Karpas-422 (cell line): ENCODE results near the gene OPN4. TPM values are rescaled to one million over a fixed set of nuclear protein-coding genes. Genes with fewer than 3 reads are reported as not detected.

Experiments used
- DNase-seq: peaks from one replicate; pipeline ENCODE4 v3.0.0-alpha.2; 2015
- H2AFZ ChIP-seq: fragments of 200-600 bp; sonication (generic); 2 replicates; pipeline ENCODE4 v1.6.1; 2014; ENCODE audit warnings: antibody characterized with exemption, low read length, mixed read lengths
- H3K27ac ChIP-seq: fragments of 200-600 bp; sonication (generic); 2 replicates; pipeline ENCODE4 v1.5.1; 2014; ENCODE audit warnings: mild to moderate bottlenecking, low read length, moderate library complexity
- H3K27me3 ChIP-seq: fragments of 200-600 bp; sonication (generic); 2 replicates; pipeline ENCODE4 v1.6.1; 2014; ENCODE audit warnings: low read length, mixed read lengths
- H3K36me3 ChIP-seq: fragments of 200-600 bp; sonication (generic); 2 replicates; pipeline ENCODE4 v1.6.1; 2014; ENCODE audit warnings: low read length, mixed read lengths; ENCODE audit not compliant: insufficient read depth
- H3K4me1 ChIP-seq: fragments of 200-600 bp; sonication (generic); 2 replicates; pipeline ENCODE4 v1.6.1; 2014; ENCODE audit warnings: mild to moderate bottlenecking, low read length, mixed read lengths
- H3K4me2 ChIP-seq: fragments of 200-600 bp; sonication (generic); 2 replicates; pipeline ENCODE4 v1.6.1; 2014; ENCODE audit warnings: low read length, low read depth, mild to moderate bottlenecking; ENCODE audit not compliant: poor library complexity, severe bottlenecking
- H3K4me3 ChIP-seq: fragments of 200-600 bp; sonication (generic); 2 replicates; pipeline ENCODE4 v1.5.1; 2014; ENCODE audit warnings: mild to moderate bottlenecking, antibody characterized with exemption, low read length, mixed read lengths
- H3K79me2 ChIP-seq: fragments of 200-600 bp; sonication (generic); 2 replicates; pipeline ENCODE4 v1.6.1; 2014; ENCODE audit warnings: mild to moderate bottlenecking, low read length, mixed read lengths
- H3K9ac ChIP-seq: fragments of 200-600 bp; sonication (generic); 2 replicates; pipeline ENCODE4 v1.6.0; 2014; ENCODE audit warnings: low read length
- H3K9me2 ChIP-seq: fragments of 200-600 bp; sonication (generic), shearing (Covaris generic); replicated peaks from 2 replicates; pipeline ENCODE4 v1.6.0; 2014; ENCODE audit warnings: mild to moderate bottlenecking, low read length, moderate library complexity; ENCODE audit not compliant: insufficient read depth
- H3K9me3 ChIP-seq: fragments of 300-700, 200-600 bp; sonication (generic); 2 replicates; pipeline ENCODE4 v1.6.1; 2014; ENCODE audit warnings: low read length, mixed read lengths
- H4K20me1 ChIP-seq: fragments of 200-600 bp; sonication (generic); 2 replicates; pipeline ENCODE4 v1.6.1; 2014; ENCODE audit warnings: mild to moderate bottlenecking, antibody characterized with exemption, low read length, low read depth; ENCODE audit not compliant: insufficient read depth
- total RNA-seq: library from RNA; depleted of rRNA; stranded (reverse); fragments of >200 nt; shearing (Covaris generic); gene quantifications from 2 replicates; pipeline ENCODE4 v1.2.3, GENCODE V29; 2014; ENCODE audit warnings: low replicate concordance

The OPN4 gene
- total RNA-seq, 1 experiment from 2014 or later, result not detected

DNA sequence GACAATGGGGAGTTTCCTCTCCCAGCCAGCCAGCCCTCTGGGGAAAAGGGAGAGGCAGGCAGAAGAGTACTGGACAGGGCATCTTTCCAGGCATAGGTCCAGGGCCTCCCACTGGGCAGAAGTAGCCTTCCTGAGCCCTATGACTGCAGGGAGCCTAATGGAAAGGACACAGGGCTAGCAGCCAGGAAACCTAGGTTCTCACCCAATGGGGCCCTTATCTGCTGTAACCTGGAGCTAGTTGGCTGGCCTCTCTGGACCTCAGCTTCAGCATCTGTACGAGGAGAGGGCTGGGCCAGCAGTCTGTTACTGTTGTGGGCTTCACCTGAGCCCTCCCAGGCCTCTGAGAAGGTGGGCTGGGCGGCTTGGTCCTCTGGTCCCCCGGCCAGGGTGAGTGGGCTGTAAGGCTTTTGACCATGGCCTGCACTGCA lies 36.3 kb downstream of the OPN4 start:
- Histone ChIP-seq H3K9ac (no peak overlapping the region), H3K4me2 (no peak overlapping the region), H2AFZ (no peak overlapping the region), H3K9me2 (no peaks in the 10 kb centered on the region), H3K27ac (no peak overlapping the region), H3K27me3 (no peaks in the 10 kb centered on the region), H4K20me1 (no peaks in the 10 kb centered on the region), H3K9me3 (no peaks in the 10 kb centered on the region), H3K4me1 (0 out of 2 replicates have a peak, but pooled peaks cover 2% of the 10 kb centered on the region), H3K36me3 (no peaks in the 10 kb centered on the region), H3K79me2 (no peaks in the 10 kb centered on the region), H3K4me3 (no peak overlapping the region)
- no peak for DNase-seq

DNA sequence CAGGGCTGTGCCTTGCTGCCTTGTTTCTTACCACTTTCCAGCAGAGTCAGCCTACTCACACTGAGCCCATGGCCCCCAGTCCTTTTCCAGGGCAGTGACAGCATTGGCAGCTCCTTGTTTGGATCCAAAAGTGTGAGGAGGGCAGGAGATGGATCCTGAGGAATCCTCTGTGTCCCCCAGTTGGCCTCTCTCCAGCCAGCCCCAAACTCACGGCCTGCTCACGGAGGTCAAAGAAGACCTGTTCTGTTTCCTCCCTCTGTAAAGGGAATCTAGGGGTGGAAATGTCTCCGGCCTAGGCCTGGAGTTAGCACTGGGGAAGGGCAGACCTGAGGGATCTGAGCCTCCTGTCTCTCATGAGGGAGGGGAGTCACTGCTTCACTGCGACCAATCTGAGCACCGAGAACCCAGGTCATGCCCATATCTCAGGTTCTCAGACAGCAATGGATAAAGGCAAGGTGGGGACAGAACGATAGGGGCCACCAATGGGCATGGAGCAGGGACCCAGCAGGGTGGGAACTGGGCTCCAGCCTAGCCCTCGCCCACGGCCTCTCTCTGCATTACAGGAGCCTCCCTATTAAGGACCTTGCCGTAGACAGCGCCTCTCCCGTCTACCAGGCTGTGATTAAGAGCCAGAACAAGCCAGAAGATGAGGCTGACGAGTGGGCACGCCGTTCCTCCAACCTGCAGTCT lies 37.1 kb downstream of the OPN4 start:
- DNase-seq, result no peak
- no peak overlapping the region for H3K9ac ChIP-seq
- H3K27ac ChIP-seq, result no peak overlapping the region
- no peak overlapping the region for H3K4me2 ChIP-seq
- H3K9me2 ChIP-seq, result no peaks in the 10 kb centered on the region
- no peaks in the 10 kb centered on the region for H3K9me3 ChIP-seq
- H3K4me3 ChIP-seq, result no peak overlapping the region
- 0 out of 2 replicates have a peak, but pooled peaks cover 2% of the 10 kb centered on the region for H3K4me1 ChIP-seq
- H3K79me2 ChIP-seq, result no peaks in the 10 kb centered on the region
- no peaks in the 10 kb centered on the region for H3K36me3 ChIP-seq
- no peaks in the 10 kb centered on the region for H4K20me1 ChIP-seq
- H2AFZ ChIP-seq, result no peak overlapping the region
- no peaks in the 10 kb centered on the region for H3K27me3 ChIP-seq

DNA sequence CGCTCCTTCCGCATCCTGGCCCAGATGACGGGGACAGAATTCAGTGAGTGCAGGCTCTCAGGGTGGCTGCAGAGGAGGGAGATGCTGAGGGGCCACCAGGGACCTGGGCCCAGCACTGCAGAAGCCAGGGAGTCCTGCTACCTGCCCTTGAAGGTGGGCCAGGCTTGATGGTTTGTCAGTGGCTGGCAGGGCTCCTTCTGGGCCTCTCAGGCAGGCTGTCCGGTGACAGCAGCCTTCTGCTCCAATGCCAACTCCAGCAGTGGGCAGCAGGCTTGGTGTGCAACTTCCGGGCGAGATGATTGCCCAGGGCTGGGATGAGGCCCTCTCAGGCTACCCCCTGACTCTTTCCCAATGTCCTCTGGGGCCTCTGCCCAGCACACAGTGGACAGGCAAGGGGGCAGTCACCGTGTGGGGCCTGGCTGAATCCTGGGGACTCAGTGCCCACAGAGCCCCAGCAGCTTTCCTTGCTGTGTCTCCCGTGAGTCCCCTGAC lies 37.7 kb downstream of the OPN4 start:
- Histone ChIP-seq H3K9me3 (no peaks in the 10 kb centered on the region), H3K4me2 (no peak overlapping the region), H3K4me3 (no peak overlapping the region), H3K79me2 (no peaks in the 10 kb centered on the region), H2AFZ (no peak overlapping the region), H3K9me2 (no peaks in the 10 kb centered on the region), H3K4me1 (0 out of 2 replicates have a peak, but pooled peaks cover 2% of the 10 kb centered on the region), H3K9ac (no peak overlapping the region), H3K27me3 (no peaks in the 10 kb centered on the region), H3K36me3 (no peaks in the 10 kb centered on the region), H3K27ac (no peak overlapping the region), H4K20me1 (no peaks in the 10 kb centered on the region)
- DNase-seq, result no peak

DNA sequence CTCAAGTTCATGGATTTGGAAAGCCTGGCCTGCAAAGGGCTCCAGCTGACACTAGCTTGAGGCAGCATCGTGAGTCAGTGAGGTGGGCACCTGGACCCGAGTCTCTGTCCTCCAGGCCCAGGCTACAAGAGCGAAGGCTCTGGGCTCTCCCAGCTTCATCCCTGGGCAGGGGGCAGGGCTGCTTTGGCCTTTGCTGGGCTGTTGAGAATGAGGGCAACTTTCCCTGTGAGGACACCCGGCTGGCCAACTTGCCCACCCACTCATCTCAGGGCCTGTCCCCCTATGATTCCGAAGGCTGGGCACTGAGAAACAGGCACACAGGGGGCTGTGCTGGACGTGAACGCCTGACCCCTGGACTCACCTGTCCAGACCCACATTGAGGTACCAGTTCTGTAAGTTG lies 38.3 kb downstream of the OPN4 start:
- H3K9me2 ChIP-seq, result no peaks in the 10 kb centered on the region
- no peak overlapping the region for H2AFZ ChIP-seq
- H3K27me3 ChIP-seq, result no peaks in the 10 kb centered on the region
- no peak for DNase-seq
- no peaks in the 10 kb centered on the region for H4K20me1 ChIP-seq
- no peak overlapping the region for H3K4me2 ChIP-seq
- no peaks in the 10 kb centered on the region for H3K36me3 ChIP-seq
- no peak overlapping the region for H3K4me3 ChIP-seq
- no peak overlapping the region for H3K27ac ChIP-seq
- H3K9me3 ChIP-seq, result no peaks in the 10 kb centered on the region
- no peak overlapping the region for H3K9ac ChIP-seq
- H3K4me1 ChIP-seq, result 0 out of 2 replicates have a peak, but pooled peaks cover 2% of the 10 kb centered on the region
- H3K79me2 ChIP-seq, result no peaks in the 10 kb centered on the region

DNA sequence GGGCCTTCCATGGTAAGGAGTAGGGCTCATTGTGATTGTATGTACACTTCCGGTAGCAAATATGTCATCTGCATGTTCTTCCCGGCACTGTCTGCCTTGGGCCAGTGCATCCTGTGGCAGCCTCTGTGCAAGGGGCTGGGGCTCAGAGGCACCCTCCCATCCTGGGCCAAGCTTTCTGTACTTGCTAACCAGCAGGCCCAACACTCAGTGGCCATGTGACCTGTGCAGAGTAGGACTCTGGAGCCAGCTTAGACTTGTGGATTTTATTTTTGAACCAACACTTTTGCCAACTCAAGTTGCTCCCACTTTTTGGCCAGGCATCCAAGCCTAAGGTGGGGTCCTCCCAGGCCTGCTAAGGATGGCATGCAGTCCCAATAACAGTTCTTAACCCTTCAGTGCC lies 38.9 kb downstream of the OPN4 start:
- H3K4me1 ChIP-seq, result no peaks in the 10 kb centered on the region
- no peak overlapping the region for H3K4me2 ChIP-seq
- no peaks in the 10 kb centered on the region for H3K27me3 ChIP-seq
- no peak overlapping the region for H3K27ac ChIP-seq
- no peak overlapping the region for H2AFZ ChIP-seq
- no peaks in the 10 kb centered on the region for H3K36me3 ChIP-seq
- no peaks in the 10 kb centered on the region for H4K20me1 ChIP-seq
- no peak overlapping the region for H3K9ac ChIP-seq
- H3K9me2 ChIP-seq, result no peaks in the 10 kb centered on the region
- no peaks in the 10 kb centered on the region for H3K9me3 ChIP-seq
- H3K79me2 ChIP-seq, result no peaks in the 10 kb centered on the region
- DNase-seq, result no peak
- no peak overlapping the region for H3K4me3 ChIP-seq

DNA sequence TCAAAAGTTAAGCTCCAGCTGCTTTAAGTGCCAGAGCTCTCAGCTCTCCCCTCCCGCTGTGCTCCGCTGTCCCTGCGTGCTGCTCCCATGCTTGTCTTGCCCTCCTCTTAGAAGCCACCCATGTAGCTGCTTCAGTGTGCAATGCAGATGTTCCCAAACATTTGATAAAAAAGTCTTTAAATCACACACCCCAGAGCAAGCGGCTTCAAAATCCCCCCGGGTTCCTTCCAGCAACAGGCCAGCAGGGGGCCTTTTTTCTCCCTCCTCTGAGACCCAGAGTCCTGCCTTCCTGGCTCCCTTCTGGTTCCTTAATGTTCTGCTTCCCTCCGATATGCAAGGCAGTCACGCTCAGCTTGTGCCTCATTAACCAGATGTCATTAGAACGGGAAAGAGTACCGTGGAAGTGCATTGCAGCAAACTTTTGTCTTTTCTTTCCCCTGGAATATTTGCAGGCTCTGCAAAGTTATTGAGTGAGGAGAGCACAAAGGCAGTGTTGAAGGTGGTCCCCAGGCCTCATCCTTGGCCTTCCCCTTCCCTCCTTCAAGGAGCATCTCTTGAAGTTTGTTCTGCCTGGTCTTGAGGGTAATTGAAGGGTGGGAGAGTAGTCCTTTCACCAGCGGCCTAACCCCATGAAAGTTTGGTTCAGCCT lies 39.5 kb downstream of the OPN4 start:
- Histone ChIP-seq H3K79me2 (no peaks in the 10 kb centered on the region), H4K20me1 (no peaks in the 10 kb centered on the region), H3K9ac (no peak overlapping the region), H3K36me3 (no peaks in the 10 kb centered on the region), H3K4me1 (no peaks in the 10 kb centered on the region), H3K4me2 (no peak overlapping the region), H3K9me3 (no peaks in the 10 kb centered on the region), H2AFZ (no peak overlapping the region), H3K27me3 (no peaks in the 10 kb centered on the region), H3K27ac (no peak overlapping the region), H3K9me2 (no peaks in the 10 kb centered on the region), H3K4me3 (no peak overlapping the region)
- peak; percentile 65 for DNase-seq

DNA sequence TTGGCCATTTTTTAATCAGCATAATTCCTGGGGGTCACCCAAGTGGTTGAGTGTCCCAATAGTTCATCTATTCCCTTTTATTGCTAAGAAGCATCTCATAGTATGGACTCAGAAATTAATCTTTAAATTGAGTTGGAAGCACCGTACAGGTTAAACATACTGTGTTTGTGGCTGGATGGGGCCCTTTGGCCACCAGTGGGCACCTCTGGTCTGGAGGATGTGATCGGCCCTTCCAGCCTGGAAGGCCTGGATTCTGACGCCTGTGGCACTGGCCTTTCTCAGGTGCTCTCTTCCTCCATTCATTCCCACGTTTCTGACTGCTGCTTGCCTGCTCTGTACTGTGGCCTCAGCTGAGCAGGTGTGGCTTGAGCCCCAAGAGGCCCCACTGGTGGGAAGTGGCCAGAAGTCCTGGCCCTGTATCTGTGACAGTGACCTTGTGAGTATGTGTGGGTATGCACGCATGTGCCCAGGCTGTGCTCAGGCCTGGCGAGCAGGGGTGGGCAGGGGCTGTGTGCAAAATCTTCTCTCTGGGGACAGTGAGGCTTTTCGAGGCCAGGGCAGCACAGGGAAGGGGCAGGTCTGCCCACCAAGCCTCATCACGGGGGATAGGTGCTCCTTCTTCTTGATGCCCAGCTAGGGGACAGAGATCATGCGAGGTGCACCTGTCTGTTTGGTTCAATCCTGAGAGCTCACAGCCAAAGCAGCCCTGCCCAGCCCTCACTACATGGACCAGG lies 44.0 kb downstream of the OPN4 start:
- Histone ChIP-seq H3K36me3 (no peaks in the 10 kb centered on the region), H3K27me3 (no peaks in the 10 kb centered on the region)

DNA sequence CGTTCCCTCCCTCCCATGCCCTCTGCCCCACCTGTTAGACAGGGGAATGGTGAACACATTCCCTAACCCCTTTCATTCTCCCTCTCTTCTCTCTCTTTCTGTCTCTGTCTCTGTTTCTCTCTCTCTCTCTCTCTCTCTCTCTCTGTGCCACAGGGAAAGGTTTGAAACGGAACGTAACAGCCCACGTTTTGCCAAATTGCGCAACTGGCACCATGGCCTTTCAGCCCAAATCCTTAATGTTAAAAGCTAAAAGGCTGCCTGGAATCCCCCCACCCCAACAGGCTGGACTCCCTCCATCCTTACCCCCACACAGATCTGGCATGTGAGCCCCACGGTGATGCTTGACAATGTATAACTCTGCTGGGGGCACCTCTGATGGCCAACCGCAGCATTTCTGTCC lies 44.8 kb downstream of the OPN4 start:
- Histone ChIP-seq H3K4me1 (no peaks in the 10 kb centered on the region), H3K9ac (no peak overlapping the region), H3K27ac (no peak overlapping the region), H3K36me3 (no peaks in the 10 kb centered on the region), H2AFZ (no peak overlapping the region), H3K27me3 (no peaks in the 10 kb centered on the region), H3K4me3 (no peak overlapping the region), H3K9me3 (no peaks in the 10 kb centered on the region), H3K9me2 (no peaks in the 10 kb centered on the region), H3K4me2 (no peak overlapping the region), H3K79me2 (no peaks in the 10 kb centered on the region), H4K20me1 (no peaks in the 10 kb centered on the region)
- DNase-seq, result no peak

More for the DNA sequence above, 44.0 kb downstream of the OPN4 start:
- Histone ChIP-seq H4K20me1 (no peaks in the 10 kb centered on the region), H3K4me1 (no peaks in the 10 kb centered on the region), H3K27ac (no peak overlapping the region), H3K9me2 (no peaks in the 10 kb centered on the region), H3K79me2 (no peaks in the 10 kb centered on the region), H3K9ac (no peak overlapping the region), H2AFZ (no peak overlapping the region), H3K4me2 (no peak overlapping the region), H3K4me3 (no peak overlapping the region), H3K9me3 (no peaks in the 10 kb centered on the region)
- peak; percentile 11 for DNase-seq
